OCI-LY3 (cell line): ENCODE measurements around the gene OR14I1.

ENCODE experiments used
- H2AFZ ChIP-seq: fragments of 200-600, 300-600 bp; shearing (Covaris generic); 2 replicates; pipeline ENCODE4 v1.6.0; 2014; ENCODE audit warnings: antibody characterized with exemption, low read depth, low read length
- H3K27ac ChIP-seq: fragments of 200-600, 300-600 bp; sonication (generic); 2 replicates; pipeline ENCODE4 v1.5.1; 2014; ENCODE audit warnings: mild to moderate bottlenecking, low read length, moderate library complexity, mixed read lengths
- H3K27me3 ChIP-seq: fragments of 200-600, 300-600 bp; sonication (generic); 2 replicates; pipeline ENCODE4 v1.6.1; 2014; ENCODE audit warnings: low read depth, low read length, mixed read lengths
- H3K36me3 ChIP-seq: fragments of 200-600, 300-600 bp; sonication (generic); replicated peaks from 2 replicates; pipeline ENCODE3; 2014; ENCODE audit warnings: low read depth, low read length, mixed read lengths
- H3K4me1 ChIP-seq: fragments of 300-600, 200-600 bp; sonication (generic); 2 replicates; pipeline ENCODE4 v1.6.1; 2014; ENCODE audit warnings: low read length, mixed read lengths
- H3K4me2 ChIP-seq: fragments of 200-600, 300-600 bp; sonication (generic); 2 replicates; pipeline ENCODE4 v1.6.1; 2014; ENCODE audit warnings: low read length, mixed read lengths
- H3K4me3 ChIP-seq: fragments of 300-600, 200-600 bp; sonication (generic); 2 replicates; pipeline ENCODE4 v1.5.1; 2014; ENCODE audit warnings: antibody characterized with exemption, mild to moderate bottlenecking, low read length, moderate library complexity
- H3K79me2 ChIP-seq: fragments of 300-600, 200-600 bp; shearing (Covaris generic); 2 replicates; pipeline ENCODE4 v1.6.1; 2014; ENCODE audit warnings: mild to moderate bottlenecking, low read length, mixed read lengths
- H3K9ac ChIP-seq: fragments of 300-600, 200-600 bp; shearing (Covaris generic); 2 replicates; pipeline ENCODE4 v1.6.0; 2014; ENCODE audit warnings: mild to moderate bottlenecking, low read length, moderate library complexity
- H3K9me3 ChIP-seq: fragments of 200-600, 300-600 bp; shearing (Covaris generic); 2 replicates; pipeline ENCODE4 v1.6.1; 2014; ENCODE audit warnings: low read length, mixed read lengths; ENCODE audit not compliant: insufficient read depth
- H4K20me1 ChIP-seq: fragments of 200-600, 300-600 bp; sonication (generic); 2 replicates; pipeline ENCODE4 v1.6.1; 2016; ENCODE audit warnings: low read length, mixed read lengths; ENCODE audit not compliant: insufficient read depth
- EZH2phosphoT487 ChIP-seq: fragments of 200-600 bp; shearing (Covaris generic); IDR thresholded peaks from 2 replicates; pipeline ENCODE4 v1.6.1; 2018; ENCODE audit warnings: antibody characterized with exemption, mixed run types, low read depth
- TF ChIP-seq, protein P1 (sequence below): fragments of 200-600, 300-600 bp; sonication (generic); IDR thresholded peaks from 2 replicates; pipeline ENCODE4 v1.5.1; 2014; ENCODE audit warnings: antibody characterized with exemption, low read length, low read depth

The OR14I1 gene

DNA sequence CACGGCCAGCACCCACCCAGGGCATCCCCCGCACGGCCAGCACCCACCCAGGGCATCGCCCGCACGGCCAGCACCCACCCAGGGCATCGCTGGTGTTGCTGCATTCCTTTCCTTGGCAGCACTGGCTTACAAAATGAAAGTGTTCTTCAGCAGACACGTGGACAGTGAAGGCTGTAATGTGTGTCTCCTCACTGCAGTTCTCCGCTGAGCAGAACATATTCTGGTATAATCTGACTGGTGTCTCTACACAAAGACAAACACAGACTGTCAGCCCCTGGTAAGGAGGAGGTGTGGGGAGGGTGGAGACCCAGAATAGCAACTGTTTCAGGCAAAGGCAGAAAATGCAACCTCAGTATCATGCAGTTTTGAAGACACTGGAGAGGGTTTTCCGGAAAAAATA, 45.6 kb upstream of the OR14I1 start:
- H3K9me3 ChIP-seq = no peaks in the 10 kb centered on the region
- H2AFZ ChIP-seq = no peak overlapping the region
- no peaks in the 10 kb centered on the region for H3K36me3 ChIP-seq
- peaks cover 24% of the 10 kb centered on the region; the same call in 1 of the 2 replicates for H3K27me3 ChIP-seq
- TF ChIP-seq, protein P1, sequence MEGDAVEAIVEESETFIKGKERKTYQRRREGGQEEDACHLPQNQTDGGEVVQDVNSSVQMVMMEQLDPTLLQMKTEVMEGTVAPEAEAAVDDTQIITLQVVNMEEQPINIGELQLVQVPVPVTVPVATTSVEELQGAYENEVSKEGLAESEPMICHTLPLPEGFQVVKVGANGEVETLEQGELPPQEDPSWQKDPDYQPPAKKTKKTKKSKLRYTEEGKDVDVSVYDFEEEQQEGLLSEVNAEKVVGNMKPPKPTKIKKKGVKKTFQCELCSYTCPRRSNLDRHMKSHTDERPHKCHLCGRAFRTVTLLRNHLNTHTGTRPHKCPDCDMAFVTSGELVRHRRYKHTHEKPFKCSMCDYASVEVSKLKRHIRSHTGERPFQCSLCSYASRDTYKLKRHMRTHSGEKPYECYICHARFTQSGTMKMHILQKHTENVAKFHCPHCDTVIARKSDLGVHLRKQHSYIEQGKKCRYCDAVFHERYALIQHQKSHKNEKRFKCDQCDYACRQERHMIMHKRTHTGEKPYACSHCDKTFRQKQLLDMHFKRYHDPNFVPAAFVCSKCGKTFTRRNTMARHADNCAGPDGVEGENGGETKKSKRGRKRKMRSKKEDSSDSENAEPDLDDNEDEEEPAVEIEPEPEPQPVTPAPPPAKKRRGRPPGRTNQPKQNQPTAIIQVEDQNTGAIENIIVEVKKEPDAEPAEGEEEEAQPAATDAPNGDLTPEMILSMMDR = no peak
- TF ChIP-seq EZH2phosphoT487 = no peak
- no peaks in the 10 kb centered on the region for H3K4me1 ChIP-seq
- 0 out of 2 replicates have a peak, but pooled peaks cover 2% of the 10 kb centered on the region for H4K20me1 ChIP-seq
- H3K4me3 ChIP-seq = no peak overlapping the region
- no peak overlapping the region for H3K27ac ChIP-seq
- no peak overlapping the region for H3K9ac ChIP-seq
- H3K4me2 ChIP-seq = no peak overlapping the region
- no peaks in the 10 kb centered on the region for H3K79me2 ChIP-seq

DNA sequence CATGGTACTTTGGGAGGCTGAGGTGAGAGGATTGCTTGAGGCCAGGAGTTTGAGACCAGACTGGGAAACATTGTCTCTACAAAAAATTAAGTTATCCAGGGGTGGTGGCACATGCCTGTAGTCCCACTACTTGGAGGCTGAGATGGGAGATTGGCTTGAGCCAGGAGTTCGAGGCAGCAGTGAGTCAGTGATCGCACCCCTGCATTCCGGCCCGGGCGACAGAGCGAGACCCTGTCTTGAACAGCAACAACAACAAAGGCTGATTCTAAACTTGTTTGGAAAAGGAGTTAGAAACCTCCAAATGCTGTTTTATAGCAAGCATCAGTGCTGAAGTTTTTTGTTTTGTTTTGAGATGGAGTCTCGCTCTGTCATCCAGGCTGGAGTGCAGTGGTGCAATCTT, 38.3 kb upstream of the OR14I1 start:
- H2AFZ ChIP-seq = no peak overlapping the region
- H3K4me3 ChIP-seq = no peak overlapping the region
- 0 out of 2 replicates have a peak, but pooled peaks cover 2% of the 10 kb centered on the region for H4K20me1 ChIP-seq
- peaks cover 20% of the 10 kb centered on the region; the same call in 1 of the 2 replicates for H3K27me3 ChIP-seq
- no peaks in the 10 kb centered on the region for H3K79me2 ChIP-seq
- no peak overlapping the region for H3K9ac ChIP-seq
- TF ChIP-seq, protein P1 = no peak
- TF ChIP-seq EZH2phosphoT487 = no peak
- no peak overlapping the region for H3K4me2 ChIP-seq
- no peak overlapping the region for H3K27ac ChIP-seq
- no peaks in the 10 kb centered on the region for H3K4me1 ChIP-seq
- H3K36me3 ChIP-seq = no peaks in the 10 kb centered on the region
- no peaks in the 10 kb centered on the region for H3K9me3 ChIP-seq

DNA sequence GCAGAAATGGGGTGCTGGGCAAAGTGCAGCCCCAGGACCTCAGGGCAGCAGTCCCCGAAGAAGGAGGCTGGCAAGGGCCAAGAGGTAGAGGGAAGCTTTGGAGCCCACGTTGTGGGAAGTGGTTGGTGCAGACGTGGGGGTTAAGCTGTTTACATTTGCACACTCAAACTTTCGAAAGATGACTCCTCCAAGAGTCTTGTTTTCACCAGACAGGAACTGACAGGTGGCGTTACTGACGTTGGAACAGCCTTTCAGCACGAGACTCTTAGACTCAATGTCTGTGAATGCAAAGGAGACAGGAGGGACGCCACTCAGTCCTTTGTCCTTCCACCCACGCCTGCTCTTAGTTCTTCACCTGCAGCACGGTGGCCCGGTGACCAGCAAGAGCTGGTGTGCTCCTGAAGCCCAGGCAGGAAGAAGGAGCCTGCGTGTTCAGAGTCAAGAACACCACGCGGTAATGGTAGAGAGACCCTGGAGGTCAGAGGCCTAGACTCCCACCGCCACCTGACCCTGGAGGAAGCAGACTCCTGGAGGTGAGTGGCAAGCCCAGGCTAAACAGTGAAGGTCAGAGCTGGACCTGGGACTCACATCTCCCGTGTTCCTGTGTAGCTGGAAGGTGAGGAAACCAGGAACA, 37.1 kb upstream of the OR14I1 start:
- Histone ChIP-seq H3K27ac (no peak overlapping the region), H3K4me2 (no peak overlapping the region), H3K9me3 (no peaks in the 10 kb centered on the region), H3K4me3 (no peak overlapping the region), H3K36me3 (no peaks in the 10 kb centered on the region), H3K9ac (no peak overlapping the region), H3K27me3 (peaks cover 12% of the 10 kb centered on the region), H3K79me2 (no peaks in the 10 kb centered on the region), H3K4me1 (no peaks in the 10 kb centered on the region), H4K20me1 (0 out of 2 replicates have a peak, but pooled peaks cover 2% of the 10 kb centered on the region), H2AFZ (no peak overlapping the region)
- TF ChIP-seq, protein P1 = no peak
- TF ChIP-seq EZH2phosphoT487 = no peak

DNA sequence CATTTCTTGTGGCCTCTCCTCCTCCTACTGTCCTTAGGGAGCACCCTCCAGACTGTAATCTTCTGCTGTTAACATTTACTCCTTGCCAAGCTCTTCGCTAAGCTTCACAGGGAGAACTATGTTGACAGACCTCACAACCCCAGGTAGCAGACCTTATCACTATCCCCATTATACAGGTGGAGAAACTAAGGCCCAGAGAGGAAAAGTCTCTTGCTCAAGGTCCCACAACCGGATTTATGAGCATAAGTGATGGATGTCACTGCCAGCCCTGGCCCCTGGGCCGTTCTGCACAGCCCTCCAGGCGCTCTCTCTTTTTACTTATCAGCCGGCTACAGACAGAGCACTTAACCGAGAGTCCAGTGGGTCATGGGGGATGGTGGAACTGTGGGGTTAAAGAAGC, 34.9 kb upstream of the OR14I1 start:
- Histone ChIP-seq H3K36me3 (no peaks in the 10 kb centered on the region), H3K27ac (no peak overlapping the region), H3K4me1 (no peaks in the 10 kb centered on the region), H3K9ac (no peak overlapping the region), H3K4me3 (no peak overlapping the region), H2AFZ (no peak overlapping the region), H3K4me2 (no peak overlapping the region), H3K9me3 (no peaks in the 10 kb centered on the region), H3K79me2 (no peaks in the 10 kb centered on the region), H3K27me3 (peaks cover 8% of the 10 kb centered on the region), H4K20me1 (0 out of 2 replicates have a peak, but pooled peaks cover 2% of the 10 kb centered on the region)
- TF ChIP-seq, protein P1 = no peak
- TF ChIP-seq EZH2phosphoT487 = no peak
